Skeletal muscle cell (primary cell): Measurements from ENCODE around the gene MICU2.
"Not testable (repeated sequence)": the region's sequence is repeated elsewhere in the genome, so short reads cannot be mapped to it uniquely, and the experiment has no call there.

ENCODE experiments used
- DNase-seq: peaks from one replicate; pipeline ENCODE4 v3.0.0-alpha.2; 2010; ENCODE audit warnings: low read depth
- H3K4me3 ChIP-seq: 2 replicates; pipeline ENCODE4 v1.5.1; 2011; ENCODE audit warnings: low read depth, mild to moderate bottlenecking, control low read depth, low read length, moderate library complexity

Gene MICU2

GRCh38 chr13:21553261-21553660, 50.7 kb downstream of the MICU2 start:
- not testable (repeated sequence) for H3K4me3 ChIP-seq, DNase-seq

- DNase-seq: no peak
- H3K4me3 ChIP-seq: no peak overlapping the region
Observed at GRCh38 chr13:21550918-21551317, 53.1 kb downstream of the MICU2 start.

- DNase-seq: no peak
- no peak overlapping the region for H3K4me3 ChIP-seq
Observed at GRCh38 chr13:21549633-21550032, 54.3 kb downstream of the MICU2 start.

GRCh38 chr13:21548577-21548976, 55.4 kb downstream of the MICU2 start:
- H3K4me3 ChIP-seq: no peak overlapping the region
- no peak for DNase-seq

- H3K4me3 ChIP-seq: no peak overlapping the region
- no peak for DNase-seq
Observed at GRCh38 chr13:21546372-21546771, 57.6 kb downstream of the MICU2 start.

- no peak for DNase-seq
- no peak overlapping the region for H3K4me3 ChIP-seq
Observed at GRCh38 chr13:21544515-21544914, 59.5 kb downstream of the MICU2 start.

GRCh38 chr13:21542563-21542962, 61.4 kb downstream of the MICU2 start:
- H3K4me3 ChIP-seq: no peak overlapping the region
- no peak for DNase-seq

- H3K4me3 ChIP-seq: no peak overlapping the region
- DNase-seq: no peak
Observed at GRCh38 chr13:21541980-21542379, 62.0 kb downstream of the MICU2 start.

GRCh38 chr13:21541271-21541670, 62.7 kb downstream of the MICU2 start:
- DNase-seq: no peak
- no peak overlapping the region for H3K4me3 ChIP-seq

GRCh38 chr13:21539687-21540086, 64.3 kb downstream of the MICU2 start:
- no peak for DNase-seq
- no peak overlapping the region for H3K4me3 ChIP-seq

- no peak for DNase-seq
- no peak overlapping the region for H3K4me3 ChIP-seq
Observed at GRCh38 chr13:21538753-21539152, 65.2 kb downstream of the MICU2 start.

GRCh38 chr13:21538280-21538679, 65.7 kb downstream of the MICU2 start:
- DNase-seq: no peak
- H3K4me3 ChIP-seq: no peak overlapping the region

- DNase-seq: no peak
- H3K4me3 ChIP-seq: no peak overlapping the region
Observed at GRCh38 chr13:21537105-21537504, 66.9 kb downstream of the MICU2 start.

GRCh38 chr13:21534760-21535159, 69.2 kb downstream of the MICU2 start:
- no peak for DNase-seq
- H3K4me3 ChIP-seq: no peak overlapping the region

- H3K4me3 ChIP-seq: no peak overlapping the region
- DNase-seq: no peak
Observed at GRCh38 chr13:21531455-21531854, 72.5 kb downstream of the MICU2 start.

GRCh38 chr13:21530656-21531055, 73.3 kb downstream of the MICU2 start:
- no peak for DNase-seq
- H3K4me3 ChIP-seq: no peak overlapping the region

GRCh38 chr13:21529146-21529893, 74.7 kb downstream of the MICU2 start:
- no peak overlapping the region for H3K4me3 ChIP-seq
- no peak for DNase-seq

GRCh38 chr13:21528616-21529015, 75.4 kb downstream of the MICU2 start:
- no peak overlapping the region for H3K4me3 ChIP-seq
- DNase-seq: peak; percentile 18

GRCh38 chr13:21526707-21527540, 77.0 kb downstream of the MICU2 start:
- no peak for DNase-seq

GRCh38 chr13:21522847-21523246, 81.1 kb downstream of the MICU2 start:
- no peak for DNase-seq

More at GRCh38 chr13:21526707-21527540, 77.0 kb downstream of the MICU2 start:
- H3K4me3 ChIP-seq: no peak overlapping the region

GRCh38 chr13:21522130-21522529, 81.8 kb downstream of the MICU2 start:
- H3K4me3 ChIP-seq: no peak overlapping the region
- DNase-seq: no peak

More at GRCh38 chr13:21522847-21523246, 81.1 kb downstream of the MICU2 start:
- H3K4me3 ChIP-seq: no peak overlapping the region
